ENCODE measurements around the gene MYO16. TPM values are rescaled to one million over a fixed set of nuclear protein-coding genes. Genes with fewer than 3 reads are reported as not detected.
A peak's percentile ranks its signal among the peaks of the same experiment; 100 is the strongest.

The MYO16 gene
- total RNA-seq, 1 experiment from 2014 or later: 0.19 TPM

DNA sequence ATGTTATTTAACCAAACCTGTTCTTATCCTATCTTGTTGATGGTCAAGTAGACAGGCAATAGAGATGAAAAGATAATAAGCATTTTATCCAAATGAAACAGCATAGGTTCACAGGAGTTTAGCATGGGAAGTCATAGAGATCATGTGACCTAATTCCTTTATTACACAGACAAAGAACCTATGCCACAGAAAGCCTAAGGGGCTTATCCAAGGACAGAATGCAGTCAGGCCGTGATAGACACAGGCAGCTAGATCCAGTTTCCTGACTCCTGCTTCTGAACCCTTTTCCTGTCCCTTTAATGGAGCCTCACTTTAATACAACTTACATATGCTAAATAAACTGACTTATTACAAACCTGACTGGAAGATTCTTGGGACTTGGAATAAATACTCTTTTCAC lies 624.9 kb downstream of the MYO16 start:
- no peaks in the 10 kb centered on the region for H3K27me3 Mint-ChIP-seq (ENCODE audit: unreplicated experiment)
- no peak overlapping the region for H3K4me3 Mint-ChIP-seq (ENCODE audit: low read depth, unreplicated experiment)
- TF ChIP-seq, protein P1, sequence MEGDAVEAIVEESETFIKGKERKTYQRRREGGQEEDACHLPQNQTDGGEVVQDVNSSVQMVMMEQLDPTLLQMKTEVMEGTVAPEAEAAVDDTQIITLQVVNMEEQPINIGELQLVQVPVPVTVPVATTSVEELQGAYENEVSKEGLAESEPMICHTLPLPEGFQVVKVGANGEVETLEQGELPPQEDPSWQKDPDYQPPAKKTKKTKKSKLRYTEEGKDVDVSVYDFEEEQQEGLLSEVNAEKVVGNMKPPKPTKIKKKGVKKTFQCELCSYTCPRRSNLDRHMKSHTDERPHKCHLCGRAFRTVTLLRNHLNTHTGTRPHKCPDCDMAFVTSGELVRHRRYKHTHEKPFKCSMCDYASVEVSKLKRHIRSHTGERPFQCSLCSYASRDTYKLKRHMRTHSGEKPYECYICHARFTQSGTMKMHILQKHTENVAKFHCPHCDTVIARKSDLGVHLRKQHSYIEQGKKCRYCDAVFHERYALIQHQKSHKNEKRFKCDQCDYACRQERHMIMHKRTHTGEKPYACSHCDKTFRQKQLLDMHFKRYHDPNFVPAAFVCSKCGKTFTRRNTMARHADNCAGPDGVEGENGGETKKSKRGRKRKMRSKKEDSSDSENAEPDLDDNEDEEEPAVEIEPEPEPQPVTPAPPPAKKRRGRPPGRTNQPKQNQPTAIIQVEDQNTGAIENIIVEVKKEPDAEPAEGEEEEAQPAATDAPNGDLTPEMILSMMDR (IDR thresholded peaks at IDR 0.05; ENCODE audit: unreplicated experiment): no peak
- DNase-seq: no peak
- no TSS peak for BruUV-seq (replicated peaks)
- intact Hi-C loops (cut with micrococcal nuclease; ENCODE audit: unreplicated experiment): loop anchor here (10.0 kb wide), 1 partner anchor 99 kb away; no protein-coding TSS in a partner anchor
- CTCF ChIA-PET: no interaction called here
- H3K36me3 Mint-ChIP-seq (ENCODE audit: insufficient read depth, unreplicated experiment): no peaks in the 10 kb centered on the region
- H3K4me1 Mint-ChIP-seq (ENCODE audit: low read depth, unreplicated experiment): no peaks in the 10 kb centered on the region
- H3K27ac Mint-ChIP-seq (ENCODE audit: unreplicated experiment): no peak overlapping the region
- no peaks in the 10 kb centered on the region for H3K9me3 Mint-ChIP-seq (ENCODE audit: low read depth, unreplicated experiment)

GRCh38 chr13:109255141-109255856 lies 625.9 kb downstream of the MYO16 start:
- TF ChIP-seq, protein P1 (IDR thresholded peaks at IDR 0.05; ENCODE audit: unreplicated experiment): no peak
- no peak for DNase-seq
- intact Hi-C loops (cut with micrococcal nuclease; ENCODE audit: unreplicated experiment): loop anchor here (10.0 kb wide), 1 partner anchor 100 kb away; no protein-coding TSS in a partner anchor
- Mint-ChIP-seq H3K9me3 (ENCODE audit: low read depth, unreplicated experiment) (no peaks in the 10 kb centered on the region), H3K36me3 (ENCODE audit: insufficient read depth, unreplicated experiment) (no peaks in the 10 kb centered on the region), H3K4me3 (ENCODE audit: low read depth, unreplicated experiment) (no peak overlapping the region), H3K4me1 (ENCODE audit: low read depth, unreplicated experiment) (no peaks in the 10 kb centered on the region), H3K27ac (ENCODE audit: unreplicated experiment) (no peak overlapping the region), H3K27me3 (ENCODE audit: unreplicated experiment) (no peaks in the 10 kb centered on the region)
- no TSS peak for BruUV-seq (replicated peaks)
- CTCF ChIA-PET: no interaction called here

GRCh38 chr13:109256866-109257760 lies 627.7 kb downstream of the MYO16 start:
- CTCF ChIA-PET: no interaction called here
- intact Hi-C loops (cut with micrococcal nuclease; ENCODE audit: unreplicated experiment): loop anchor here (10.0 kb wide), 1 partner anchor 102 kb away; no protein-coding TSS in a partner anchor
- H3K9me3 Mint-ChIP-seq (ENCODE audit: low read depth, unreplicated experiment): no peaks in the 10 kb centered on the region
- no peaks in the 10 kb centered on the region for H3K4me1 Mint-ChIP-seq (ENCODE audit: low read depth, unreplicated experiment)
- H3K4me3 Mint-ChIP-seq (ENCODE audit: low read depth, unreplicated experiment): no peak overlapping the region
- TF ChIP-seq, protein P1 (IDR thresholded peaks at IDR 0.05; ENCODE audit: unreplicated experiment): no peak
- H3K27me3 Mint-ChIP-seq (ENCODE audit: unreplicated experiment): no peaks in the 10 kb centered on the region
- H3K27ac Mint-ChIP-seq (ENCODE audit: unreplicated experiment): peak overlapping the region; percentile 50
- no peaks in the 10 kb centered on the region for H3K36me3 Mint-ChIP-seq (ENCODE audit: insufficient read depth, unreplicated experiment)
- no TSS peak for BruUV-seq (replicated peaks)
- peak; percentile 9 for DNase-seq
